HFFc6 (cell line): ENCODE results near the gene IMMP2L. TPM values are rescaled to one million over a fixed set of nuclear protein-coding genes. Genes with fewer than 3 reads are reported as not detected.

Experiments
- DNase-seq: peaks from one replicate; pipeline ENCODE4 v3.0.0-alpha.2; 2018
- H3K27ac Mint-ChIP-seq: 2 replicates; pipeline ENCODE4 v1.8.0; 2020; ENCODE audit warnings: mild to moderate bottlenecking, mixed read lengths
- H3K27me3 Mint-ChIP-seq: 2 replicates; pipeline ENCODE4 v1.8.0; 2021; ENCODE audit warnings: mild to moderate bottlenecking, moderate library complexity, mixed read lengths; ENCODE audit not compliant: insufficient read depth
- H3K36me3 Mint-ChIP-seq: 2 replicates; pipeline ENCODE4 v1.8.0; 2021; ENCODE audit warnings: low read depth, mixed read lengths
- H3K4me1 Mint-ChIP-seq: 2 replicates; pipeline ENCODE4 v1.8.0; 2020; ENCODE audit warnings: low read depth, mixed read lengths
- H3K4me3 Mint-ChIP-seq: 2 replicates; pipeline ENCODE4 v1.8.0; 2020; ENCODE audit warnings: mild to moderate bottlenecking, moderate library complexity, mixed read lengths
- H3K9me3 Mint-ChIP-seq: 2 replicates; pipeline ENCODE4 v1.8.0; 2020; ENCODE audit warnings: mild to moderate bottlenecking, mixed read lengths
- CTCF ChIP-seq: fragments of 200-600 bp; sonication (generic); IDR thresholded peaks from 2 replicates; pipeline ENCODE4 v1.5.0; 2021; ENCODE audit warnings: antibody characterized with exemption, mild to moderate bottlenecking
- total RNA-seq, 6 experiments: library from RNA; stranded (reverse); fragmentation: NEBNext Ultra II Directional; extraction: Animal tissue kit (Norgen Biotek cat#: 25700); gene quantifications; 2 replicates in 1 of 6; 3 replicates in 5 of 6; pipeline ENCODE4 v1.2.3, GENCODE V29; 2021

The IMMP2L gene
- total RNA-seq, 6 experiments from 2014 or later, result 7.2 to 13.6 (median 10.1) TPM

GRCh38 chr7:110827287-110827855 lies 734.9 kb downstream of the IMMP2L start:
- Mint-ChIP-seq H3K4me3 (no peak overlapping the region), H3K9me3 (0 out of 2 replicates have a peak, but pooled peaks cover 6% of the 10 kb centered on the region), H3K27ac (no peak overlapping the region), H3K27me3 (peaks cover 3% of the 10 kb centered on the region), H3K4me1 (peaks cover 13% of the 10 kb centered on the region), H3K36me3 (peaks cover 5% of the 10 kb centered on the region; the same call in 1 of the 2 replicates)
- TF ChIP-seq CTCF, result no peak
- DNase-seq, result no peak

GRCh38 chr7:110813986-110814385 lies 748.3 kb downstream of the IMMP2L start:
- no peak for DNase-seq
- Mint-ChIP-seq H3K4me3 (no peak overlapping the region), H3K4me1 (peaks cover 7% of the 10 kb centered on the region; the same call in 1 of the 2 replicates), H3K27ac (no peak overlapping the region), H3K9me3 (peaks cover 4% of the 10 kb centered on the region; the same call in 1 of the 2 replicates), H3K27me3 (no peaks in the 10 kb centered on the region), H3K36me3 (peaks cover 6% of the 10 kb centered on the region; the same call in 1 of the 2 replicates)
- no peak for TF ChIP-seq CTCF

- Mint-ChIP-seq H3K36me3 (no peaks in the 10 kb centered on the region), H3K4me3 (no peak overlapping the region), H3K9me3 (no peaks in the 10 kb centered on the region), H3K4me1 (peaks cover 13% of the 10 kb centered on the region; the same call in 1 of the 2 replicates), H3K27ac (no peak overlapping the region), H3K27me3 (no peaks in the 10 kb centered on the region)
- DNase-seq, result no peak
- no peak for TF ChIP-seq CTCF
These were observed 752.5 kb downstream of the IMMP2L start for GRCh38 chr7:110809832-110810231.

DNA sequence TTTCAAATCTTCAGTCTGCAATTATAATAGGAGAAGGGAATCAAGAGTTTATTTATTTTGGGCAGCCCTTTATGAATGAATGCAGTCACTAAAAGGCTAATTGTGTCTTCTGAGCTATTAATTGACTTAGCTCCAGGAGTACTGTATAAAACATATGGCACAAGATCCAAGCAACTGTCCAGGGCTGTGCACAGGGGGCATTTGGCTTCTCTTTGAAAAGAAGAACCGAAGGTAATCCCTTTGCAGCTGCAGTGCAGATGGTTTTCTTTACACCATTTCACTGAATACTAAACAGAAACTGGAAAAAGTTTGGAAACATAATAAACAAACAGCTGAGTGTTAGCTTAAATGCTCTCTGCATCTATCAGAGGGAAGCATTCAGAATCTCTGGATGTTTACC lies 753.9 kb downstream of the IMMP2L start:
- no peak for TF ChIP-seq CTCF
- DNase-seq, result no peak
- H3K36me3 Mint-ChIP-seq, result no peaks in the 10 kb centered on the region; the same call in 1 of the 2 replicates
- no peaks in the 10 kb centered on the region for H3K9me3 Mint-ChIP-seq
- no peaks in the 10 kb centered on the region for H3K27me3 Mint-ChIP-seq
- H3K27ac Mint-ChIP-seq, result no peak overlapping the region
- H3K4me1 Mint-ChIP-seq, result peaks cover 13% of the 10 kb centered on the region; the same call in 1 of the 2 replicates
- H3K4me3 Mint-ChIP-seq, result no peak overlapping the region

DNA sequence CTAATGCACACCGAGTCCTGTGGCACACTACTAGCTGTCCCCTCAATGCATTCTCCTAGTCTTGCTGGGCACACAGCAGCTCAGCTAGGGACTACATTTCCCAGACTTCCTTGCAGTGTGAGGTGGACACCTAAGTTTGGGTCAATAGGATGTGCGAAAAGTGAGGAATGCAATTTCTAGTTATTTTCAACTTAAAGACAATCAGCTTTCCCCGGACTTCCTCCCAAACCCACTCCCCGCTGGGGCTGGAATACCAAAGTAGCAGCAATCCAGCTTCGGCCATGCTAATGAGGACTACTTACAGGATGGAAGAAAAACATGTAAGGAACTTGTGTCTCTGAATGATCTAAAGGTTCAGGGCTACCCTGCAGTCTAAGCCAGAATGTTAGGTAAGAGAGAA lies 757.8 kb downstream of the IMMP2L start:
- no peaks in the 10 kb centered on the region for H3K27me3 Mint-ChIP-seq
- peaks cover 7% of the 10 kb centered on the region; the same call in 1 of the 2 replicates for H3K4me1 Mint-ChIP-seq
- no peak for DNase-seq
- H3K36me3 Mint-ChIP-seq, result no peaks in the 10 kb centered on the region; the same call in 1 of the 2 replicates
- no peak overlapping the region for H3K27ac Mint-ChIP-seq
- H3K9me3 Mint-ChIP-seq, result no peaks in the 10 kb centered on the region
- no peak overlapping the region for H3K4me3 Mint-ChIP-seq
- no peak for TF ChIP-seq CTCF
